ENCODE measurements around the gene SPOCD1.

Gene SPOCD1

GRCh38 chr1:31771891-31772668 is 43.7 kb downstream of the SPOCD1 start:
- peak; percentile 33 for DNase-seq (ENCODE audit: low spot score)

- DNase-seq (ENCODE audit: low spot score): no peak
These were observed 46.0 kb downstream of the SPOCD1 start for GRCh38 chr1:31769720-31770390.

GRCh38 chr1:31768939-31769704 is 46.7 kb downstream of the SPOCD1 start:
- no peak for DNase-seq (ENCODE audit: low spot score)

GRCh38 chr1:31768407-31768907 is 47.4 kb downstream of the SPOCD1 start:
- DNase-seq (ENCODE audit: low spot score): no peak

GRCh38 chr1:31767225-31767624 is 48.6 kb downstream of the SPOCD1 start:
- no peak for DNase-seq (ENCODE audit: low spot score)

- DNase-seq (ENCODE audit: low spot score): no peak
These were observed 50.3 kb downstream of the SPOCD1 start for GRCh38 chr1:31765516-31765915.

GRCh38 chr1:31765041-31765467 is 50.8 kb downstream of the SPOCD1 start:
- no peak for DNase-seq (ENCODE audit: low spot score)

- no peak for DNase-seq (ENCODE audit: low spot score)
These were observed 51.3 kb downstream of the SPOCD1 start, which contains the start of gene ADGRB2 for GRCh38 chr1:31764312-31765040. Gene ADGRB2 (minus strand): TSS chr1:31764340. CDS start chr1:31757221, 7,119 bp downstream.

GRCh38 chr1:31763671-31764311 is 52.0 kb downstream of the SPOCD1 start:
- DNase-seq (ENCODE audit: low spot score): no peak

GRCh38 chr1:31762726-31763670 is 52.8 kb downstream of the SPOCD1 start:
- peak; percentile 57 for DNase-seq (ENCODE audit: low spot score)

GRCh38 chr1:31762323-31762722 is 53.5 kb downstream of the SPOCD1 start:
- no peak for DNase-seq (ENCODE audit: low spot score)

- no peak for DNase-seq (ENCODE audit: low spot score)
These were observed 53.9 kb downstream of the SPOCD1 start for GRCh38 chr1:31761883-31762282.

GRCh38 chr1:31760471-31761470 is 55.1 kb downstream of the SPOCD1 start:
- peak; percentile 69 for DNase-seq (ENCODE audit: low spot score)

- no peak for DNase-seq (ENCODE audit: low spot score)
These were observed 56.4 kb downstream of the SPOCD1 start for GRCh38 chr1:31759298-31760023.

- DNase-seq (ENCODE audit: low spot score): no peak
These were observed 57.0 kb downstream of the SPOCD1 start for GRCh38 chr1:31758823-31759222.

GRCh38 chr1:31757989-31758388 is 57.8 kb downstream of the SPOCD1 start:
- no peak for DNase-seq (ENCODE audit: low spot score)

- DNase-seq (ENCODE audit: low spot score): no peak
These were observed 58.6 kb downstream of the SPOCD1 start for GRCh38 chr1:31757204-31757679.

- no peak for DNase-seq (ENCODE audit: low spot score)
These were observed 59.2 kb downstream of the SPOCD1 start for GRCh38 chr1:31756578-31756977.
